Upper lobe of right lung (tissue), 1 donor: ENCODE data around the gene JAM3. TPM values are rescaled to one million over a fixed set of nuclear protein-coding genes. Genes with fewer than 3 reads are reported as not detected.

Experiments used
- ATAC-seq: fragments of 200-7000 bp; cut with Tn5 transposase; one replicate; pipeline ENCODE4 v1.9.1; 2020; ENCODE audit warnings: mild to moderate bottlenecking, moderate library complexity
- DNase-seq: peaks from one replicate; pipeline ENCODE4 v3.0.0-alpha.2; 2020
- H3K27ac ChIP-seq: fragments of 200-600 bp; one replicate; pipeline ENCODE4 v1.8.0; 2022
- H3K27me3 ChIP-seq: fragments of 200-600 bp; one replicate; pipeline ENCODE4 v1.8.0; 2022; ENCODE audit warnings: mild to moderate bottlenecking
- H3K36me3 ChIP-seq: fragments of 200-600 bp; one replicate; pipeline ENCODE4 v1.8.0; 2022
- H3K4me1 ChIP-seq: fragments of 200-600 bp; one replicate; pipeline ENCODE4 v1.8.0; 2022
- H3K4me3 ChIP-seq: fragments of 200-600 bp; one replicate; pipeline ENCODE4 v1.8.0; 2022; ENCODE audit warnings: mild to moderate bottlenecking
- H3K9me3 ChIP-seq: fragments of 200-600 bp; one replicate; pipeline ENCODE4 v1.8.0; 2022
- CTCF ChIP-seq: fragments of 200-600 bp; IDR thresholded peaks from one replicate; pipeline ENCODE4 v1.8.0; 2022; ENCODE audit warnings: antibody characterized with exemption
- intact Hi-C: fragments of 100-400 bp; cut with DNase I; formaldehyde crosslinking; loops from one replicate; pipeline ENCODE4 v1.11.0; 2022
- total RNA-seq: library from RNA; stranded (reverse); fragmentation: NEBNext Ultra II Directional; extraction: Animal tissue kit (Norgen Biotek cat#: 25700); gene quantifications from one replicate; pipeline ENCODE4 v1.2.1, GENCODE V29; 2021
- donor health status: DM: no; HTN: yes; CAD: no; lungs with severe emphysema.

Gene JAM3
- total RNA-seq, 1 donor from 2014 or later = 26.9 TPM

- Histone ChIP-seq H3K27me3 (no peaks in the 10 kb centered on the region), H3K27ac (no peak overlapping the region), H3K36me3 (peaks cover 62% of the 10 kb centered on the region), H3K4me1 (no peaks in the 10 kb centered on the region), H3K4me3 (no peak overlapping the region), H3K9me3 (no peaks in the 10 kb centered on the region)
- intact Hi-C loops = no loop called here
- no peak for DNase-seq
- TF ChIP-seq CTCF = no peak
- no peak for ATAC-seq
Measured at GRCh38 chr11:134200688-134201087, 131.8 kb downstream of the JAM3 start.

Other genes starting within 250 kb of the JAM3 start
- gene SPATA19, start 223.6 kb upstream of the JAM3 start, total RNA-seq = not detected
- gene IGSF9B, start 112.1 kb upstream of the JAM3 start, total RNA-seq = 2.9 TPM
- gene NCAPD3, start 154.9 kb downstream of the JAM3 start, total RNA-seq = 17.3 TPM
- 37.2 TPM for gene VPS26B, start 155.6 kb downstream of the JAM3 start, total RNA-seq
- gene THYN1, start 184.3 kb downstream of the JAM3 start, total RNA-seq = 33.8 TPM
- 44.8 TPM for gene ACAD8, start 184.5 kb downstream of the JAM3 start, total RNA-seq
- gene GLB1L3, start 207.3 kb downstream of the JAM3 start, total RNA-seq = 0.43 TPM